NCI-H748 (cell line): ENCODE results near the gene IL1RAPL2.
"Not testable (repeated sequence)": the region's sequence is repeated elsewhere in the genome, so short reads cannot be mapped to it uniquely, and the experiment has no call there.

Experiments
- DNase-seq: peaks from one replicate; lab custom pipeline; 2025; ENCODE audit not compliant: unreplicated experiment; lab: John Stamatoyannopoulos, UW

The IL1RAPL2 gene

DNA sequence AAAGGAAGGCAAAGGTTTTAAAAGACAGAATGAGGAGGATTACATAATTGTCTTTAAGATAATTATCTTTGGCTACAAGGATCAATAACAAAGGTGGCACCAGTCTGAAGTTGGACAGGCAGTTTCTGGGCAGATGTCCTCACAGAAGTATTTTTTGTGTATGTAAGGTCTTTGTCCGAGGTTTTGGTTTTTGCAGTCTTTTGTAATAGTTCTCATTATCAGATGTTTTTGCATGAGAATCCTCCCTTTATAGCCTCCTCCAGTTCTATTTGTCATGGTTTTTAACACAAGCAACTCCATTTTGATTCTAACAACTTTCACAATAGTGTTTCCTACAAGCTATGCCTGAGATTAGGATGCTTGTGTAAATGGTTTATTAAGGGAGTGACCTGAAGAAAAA lies 286.2 kb downstream of the IL1RAPL2 start:
- no peak for DNase-seq

DNA sequence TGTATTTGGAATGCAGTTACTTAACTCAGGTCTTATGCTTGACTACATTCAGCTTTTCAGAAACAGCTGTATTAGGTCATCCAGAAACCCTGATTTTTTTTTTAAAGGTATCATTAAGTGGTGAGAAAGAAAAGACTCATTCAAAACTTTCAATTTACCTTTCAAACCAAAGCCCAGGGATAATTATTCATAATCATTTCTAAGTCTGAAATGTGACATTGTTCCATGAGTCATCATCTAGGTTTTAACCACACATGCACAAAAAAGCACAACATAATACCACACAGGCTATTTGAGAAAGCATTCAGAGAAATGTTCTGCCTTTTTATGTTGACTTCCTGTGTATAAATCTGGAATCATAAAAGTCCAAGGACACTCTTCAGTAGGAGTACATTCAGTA lies 288.2 kb downstream of the IL1RAPL2 start:
- no peak for DNase-seq

GRCh38 chrX:104854790-104855340 lies 288.9 kb downstream of the IL1RAPL2 start:
- no peak for DNase-seq

- DNase-seq, result no peak
Observed at GRCh38 chrX:104863466-104863865, 297.5 kb downstream of the IL1RAPL2 start.

DNA sequence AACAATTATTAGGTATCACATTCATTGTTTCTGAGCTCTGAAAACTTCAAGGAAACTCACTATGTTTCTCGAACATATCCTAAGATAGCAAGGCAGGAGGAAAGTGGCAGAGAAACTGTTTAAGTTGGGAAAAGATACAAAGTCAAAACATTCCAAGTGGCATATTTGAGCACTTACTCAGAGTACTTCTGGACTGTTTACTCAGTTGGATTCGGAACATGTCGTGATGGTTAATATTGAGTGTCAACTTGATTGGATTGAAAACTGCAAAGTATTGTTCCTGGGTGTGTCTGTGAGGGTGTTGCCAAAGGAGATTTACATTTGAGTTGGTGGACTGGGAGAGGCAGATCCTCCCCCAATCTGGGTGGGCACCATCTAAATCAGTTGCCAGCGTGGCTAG lies 298.3 kb downstream of the IL1RAPL2 start:
- DNase-seq, result no peak

- DNase-seq, result no peak
Observed at GRCh38 chrX:104877504-104877903, 311.5 kb downstream of the IL1RAPL2 start.

DNA sequence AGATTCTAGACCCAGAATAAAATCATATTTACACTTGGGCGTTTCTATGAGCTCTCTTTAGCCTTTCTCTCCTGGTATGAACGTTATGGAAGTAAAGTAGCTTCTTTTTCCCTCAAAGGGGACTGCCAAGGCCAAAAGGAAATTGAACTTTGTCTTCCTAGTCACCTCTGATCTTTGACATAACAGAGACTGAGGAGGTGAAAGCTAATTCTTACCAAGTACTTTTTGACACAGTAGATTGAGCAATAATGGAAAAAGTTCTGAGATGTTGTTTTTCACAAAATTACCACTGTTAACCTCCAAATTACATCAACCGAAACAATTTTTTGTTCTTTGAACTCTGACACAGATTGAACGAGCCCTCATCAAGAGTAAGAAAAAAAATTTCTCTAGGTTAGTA lies 336.1 kb downstream of the IL1RAPL2 start:
- no peak for DNase-seq

GRCh38 chrX:104909694-104910093 lies 343.7 kb downstream of the IL1RAPL2 start:
- DNase-seq, result peak; percentile 21

GRCh38 chrX:104913348-104913747 lies 347.3 kb downstream of the IL1RAPL2 start:
- peak; percentile 1 for DNase-seq

GRCh38 chrX:104914686-104915085 lies 348.7 kb downstream of the IL1RAPL2 start:
- DNase-seq, result not testable (repeated sequence)

DNA sequence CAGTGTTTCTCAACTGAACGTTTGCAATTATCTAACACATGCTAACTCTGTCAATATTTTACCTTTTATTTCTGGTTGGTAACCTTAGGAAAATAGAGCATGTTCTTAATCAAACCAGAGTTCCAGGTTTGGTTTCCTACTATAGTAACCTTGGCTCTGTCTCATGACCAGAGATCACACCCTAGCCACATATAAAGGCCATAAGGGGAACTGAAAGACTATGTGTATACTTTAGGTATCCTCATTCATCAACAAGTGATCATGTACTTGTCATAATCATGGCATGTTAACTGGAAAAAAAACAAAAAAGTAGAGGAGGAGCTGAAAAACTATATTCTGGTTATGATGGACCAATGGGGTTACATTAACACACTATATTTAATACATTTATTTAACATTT lies 352.1 kb downstream of the IL1RAPL2 start:
- DNase-seq, result no peak

GRCh38 chrX:104921584-104922205 lies 355.7 kb downstream of the IL1RAPL2 start:
- no peak for DNase-seq

GRCh38 chrX:104922206-104922621 lies 356.2 kb downstream of the IL1RAPL2 start:
- DNase-seq, result peak; percentile 63

- DNase-seq, result no peak
Observed at GRCh38 chrX:104929324-104929723, 363.3 kb downstream of the IL1RAPL2 start.

- no peak for DNase-seq
Observed at GRCh38 chrX:104935581-104935980, 369.6 kb downstream of the IL1RAPL2 start.

GRCh38 chrX:104953251-104953650 lies 387.3 kb downstream of the IL1RAPL2 start:
- DNase-seq, result no peak

GRCh38 chrX:104961926-104962325 lies 395.9 kb downstream of the IL1RAPL2 start:
- DNase-seq, result no peak

DNA sequence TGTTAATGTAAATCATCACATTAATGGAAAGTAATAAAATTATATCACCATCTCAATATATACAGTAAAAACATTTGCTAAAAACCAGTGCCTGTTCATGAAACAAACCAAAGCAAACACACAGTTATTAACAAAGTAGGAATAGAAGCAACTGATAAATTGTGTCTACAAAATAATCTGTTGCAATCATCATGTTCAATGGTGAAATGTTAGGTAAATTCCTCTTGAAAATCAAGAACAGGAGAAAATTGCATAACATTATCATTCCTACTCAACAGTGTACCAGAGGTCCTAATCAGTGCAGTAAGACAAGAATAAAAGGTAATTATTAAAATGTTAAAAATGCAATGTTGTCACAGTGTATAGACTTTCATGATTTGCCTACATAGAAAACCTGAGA lies 402.2 kb downstream of the IL1RAPL2 start:
- DNase-seq, result no peak

GRCh38 chrX:104972737-104973136 lies 406.7 kb downstream of the IL1RAPL2 start:
- no peak for DNase-seq

DNA sequence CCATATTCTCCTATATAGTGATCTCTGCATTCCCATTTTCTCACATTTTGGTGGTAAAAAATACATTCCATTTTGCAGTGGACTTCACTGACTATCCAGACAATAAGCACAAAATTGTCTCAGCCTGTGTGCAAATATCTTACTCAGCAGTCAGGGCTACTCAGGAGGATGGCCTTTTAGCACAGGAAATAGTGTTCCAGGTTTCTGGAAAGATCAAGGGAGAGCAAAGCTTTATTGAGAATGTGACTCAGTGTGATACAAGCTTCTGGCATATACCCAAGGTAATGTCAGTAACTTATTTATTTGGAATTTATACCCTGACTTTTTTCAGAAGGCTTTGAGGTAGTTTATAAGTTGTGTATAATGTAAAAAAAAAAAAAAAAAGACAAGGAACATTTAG lies 421.1 kb downstream of the IL1RAPL2 start:
- no peak for DNase-seq

DNA sequence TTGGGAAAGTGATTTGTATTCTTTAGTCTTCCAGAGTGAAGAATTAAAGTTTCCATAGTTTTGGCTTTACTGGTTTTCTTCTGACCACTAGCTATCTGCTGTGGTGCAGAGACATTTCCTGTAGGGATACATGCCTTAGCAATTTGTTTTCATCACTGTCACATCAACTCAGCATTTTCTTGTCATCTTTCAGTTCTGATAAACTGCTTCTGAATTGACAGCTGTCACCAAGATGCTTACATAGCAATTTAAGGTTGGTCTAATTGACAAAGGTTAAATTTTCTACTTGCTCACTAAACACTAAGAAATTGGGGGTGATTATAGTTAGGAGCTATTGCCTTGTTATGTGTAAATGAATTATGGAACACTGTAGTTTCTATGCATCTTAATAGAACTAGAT lies 422.0 kb downstream of the IL1RAPL2 start:
- DNase-seq, result no peak

GRCh38 chrX:104995546-104995945 lies 429.5 kb downstream of the IL1RAPL2 start:
- no peak for DNase-seq

DNA sequence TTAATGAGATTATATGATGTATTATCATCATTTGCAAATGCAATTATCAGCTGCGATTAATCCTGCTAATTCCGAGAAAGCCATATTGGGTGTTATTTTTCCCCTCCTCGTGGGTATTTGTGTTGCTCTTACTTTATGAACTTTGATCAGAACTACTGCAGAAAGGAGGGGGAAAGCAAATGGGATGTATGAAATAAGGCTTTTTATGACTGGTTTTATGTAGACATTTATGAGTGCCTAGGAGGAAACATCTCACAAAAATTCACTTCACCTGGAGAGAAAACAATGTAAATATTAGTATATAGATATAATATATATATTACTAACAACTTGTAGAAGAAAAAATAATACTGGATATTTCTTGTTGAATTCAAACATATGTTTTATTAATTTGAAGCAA lies 440.1 kb downstream of the IL1RAPL2 start:
- DNase-seq, result no peak
